ENCODE results near the gene WNT8B.

GRCh38 chr10:100509241-100509840, 46.5 kb downstream of the WNT8B start:
- TF ChIP-seq SIN3A (IDR thresholded peaks at IDR 0.05; ENCODE audit: borderline replicate concordance, insufficient read depth, low read length) (no peak), REST (IDR thresholded peaks at IDR 0.05; ENCODE audit: insufficient read depth in 1 of 2, low read depth in 2 of 2, low read length in 2 of 2) (no peak)
